HepG2 (cell line): Measurements from ENCODE around the gene ABCC5. TPM values are rescaled to one million over a fixed set of nuclear protein-coding genes. Genes with fewer than 3 reads are reported as not detected.

Experiments
- CBFB ChIP-seq: sonication (generic); formaldehyde crosslinking; IDR thresholded peaks from 2 replicates; pipeline ENCODE4 v1.4.0; 2020; ENCODE audit warnings: missing genetic modification reagents
- DMAP1 ChIP-seq: IDR thresholded peaks from 2 replicates; pipeline ENCODE4 v1.6.1; 2016
- EP300 ChIP-seq, 3 experiments: sonication (generic) in 1 of 3; formaldehyde crosslinking in 1 of 3; IDR thresholded peaks; 2 replicates each; pipeline versions ENCODE4 v1.5.1 to v1.6.1; 2011 to 2020; ENCODE audit warnings: low read depth in 2 of 3, low read length in 2 of 3, borderline replicate concordance in 1 of 3, improper control_type of control experiment in 1 of 3, mild to moderate bottlenecking in 1 of 3, missing genetic modification reagents in 1 of 3, moderate library complexity in 1 of 3
- GATAD1 ChIP-seq: IDR thresholded peaks from 2 replicates; pipeline ENCODE4 v1.6.1; 2016; ENCODE audit warnings: missing genetic modification reagents, missing compliant biosample characterization
- HNF4G ChIP-seq, 2 experiments: sonication (generic) in 1 of 2; formaldehyde crosslinking in 1 of 2; IDR thresholded peaks; 2 replicates each; pipeline versions ENCODE4 v1.4.0 to v1.6.1; 2011 to 2020; ENCODE audit warnings: borderline replicate concordance in 2 of 2, low read depth in 2 of 2, mild to moderate bottlenecking in 2 of 2, low read length in 1 of 2, missing genetic modification reagents in 1 of 2, moderate library complexity in 1 of 2
- KLF6 ChIP-seq: IDR thresholded peaks from 2 replicates; pipeline ENCODE4 v1.8.0; 2016; ENCODE audit warnings: missing biosample characterization, missing genetic modification reagents
- KMT2B ChIP-seq: IDR thresholded peaks from 2 replicates; pipeline ENCODE4 v1.6.1; 2016; ENCODE audit warnings: missing genetic modification reagents, missing compliant biosample characterization
- LCORL ChIP-seq, 2 experiments: fragments of 450-650 bp in 1 of 2; sonication (generic) in 1 of 2; formaldehyde crosslinking in 1 of 2; IDR thresholded peaks; 2 replicates each; pipeline versions ENCODE4 v1.5.0 to v1.6.1; 2017 to 2020; ENCODE audit warnings: antibody characterized with exemption in 1 of 2, missing genetic modification reagents in 1 of 2
- SAP130 ChIP-seq: IDR thresholded peaks from 2 replicates; pipeline ENCODE4 v1.6.1; 2016; ENCODE audit warnings: low read depth
- ZNF354B ChIP-seq: sonication (generic); formaldehyde crosslinking; IDR thresholded peaks from 2 replicates; pipeline ENCODE4 v1.8.0; 2022; ENCODE audit warnings: mild to moderate bottlenecking, missing genetic modification reagents
- ZNF556 ChIP-seq: sonication (generic); formaldehyde crosslinking; IDR thresholded peaks from 2 replicates; pipeline ENCODE4 v1.4.0; 2020; ENCODE audit warnings: mild to moderate bottlenecking, missing genetic modification reagents, borderline replicate concordance
- polyA plus RNA-seq, 8 experiments: library from polyadenylated mRNA; depleted of rRNA in 3 of 8; stranded (reverse) in 7 of 8; unstranded in 1 of 8; fragments of >200 nt; fragmentation: Illumina TruSeq in 4 of 8; extraction: Trizol in 4 of 8; gene quantifications; 2 replicates each; pipeline versions ENCODE4 v1.2.1 to v1.2.3, GENCODE V29; 2011 to 2016; ENCODE audit warnings: low read depth in 4 of 8, missing spikeins in 1 of 8, mixed read lengths in 1 of 8; ENCODE audit not compliant: insufficient read depth in 1 of 8
- total RNA-seq, 5 experiments: library from RNA; depleted of rRNA; stranded (reverse); fragments of >200 nt; fragmentation: Illumina TruSeq; extraction: Trizol; gene quantifications; 2 replicates each; pipeline ENCODE4 v1.2.3, GENCODE V29; 2016; ENCODE audit warnings: low read depth in 1 of 5
- TF ChIP-seq, protein P1 (sequence below): sonication (generic); IDR thresholded peaks from 2 replicates; pipeline ENCODE4 v1.6.1; 2016; ENCODE audit warnings: low read depth, borderline replicate concordance
- TF ChIP-seq, protein P2 (sequence below), 2 experiments: IDR thresholded peaks; 2 replicates each; pipeline ENCODE4 v1.6.1; 2011 to 2012; ENCODE audit warnings: low read length in 2 of 2, borderline replicate concordance in 1 of 2, low read depth in 1 of 2, mild to moderate bottlenecking in 1 of 2, moderate library complexity in 1 of 2
- TF ChIP-seq, protein P3 (sequence below): IDR thresholded peaks from 2 replicates; pipeline ENCODE4 v1.6.1; 2016; ENCODE audit warnings: low read depth, borderline replicate concordance
- TF ChIP-seq, protein P4 (sequence below): sonication (generic); formaldehyde crosslinking; IDR thresholded peaks from 2 replicates; pipeline ENCODE4 v1.8.1; 2022; ENCODE audit warnings: mild to moderate bottlenecking, missing genetic modification reagents
- TF ChIP-seq, protein P5 (sequence below): sonication (generic); formaldehyde crosslinking; conservative IDR thresholded peaks from 2 replicates; pipeline ENCODE4 v1.4.0; 2020; ENCODE audit warnings: mild to moderate bottlenecking, missing genetic modification reagents, moderate library complexity

The ABCC5 gene
- total and polyA plus RNA-seq, 2 of the 13 experiments (the other 11 are each of a cell fraction or from before 2014, with no cell fraction given), result 12.5 to 12.7 TPM

DNA sequence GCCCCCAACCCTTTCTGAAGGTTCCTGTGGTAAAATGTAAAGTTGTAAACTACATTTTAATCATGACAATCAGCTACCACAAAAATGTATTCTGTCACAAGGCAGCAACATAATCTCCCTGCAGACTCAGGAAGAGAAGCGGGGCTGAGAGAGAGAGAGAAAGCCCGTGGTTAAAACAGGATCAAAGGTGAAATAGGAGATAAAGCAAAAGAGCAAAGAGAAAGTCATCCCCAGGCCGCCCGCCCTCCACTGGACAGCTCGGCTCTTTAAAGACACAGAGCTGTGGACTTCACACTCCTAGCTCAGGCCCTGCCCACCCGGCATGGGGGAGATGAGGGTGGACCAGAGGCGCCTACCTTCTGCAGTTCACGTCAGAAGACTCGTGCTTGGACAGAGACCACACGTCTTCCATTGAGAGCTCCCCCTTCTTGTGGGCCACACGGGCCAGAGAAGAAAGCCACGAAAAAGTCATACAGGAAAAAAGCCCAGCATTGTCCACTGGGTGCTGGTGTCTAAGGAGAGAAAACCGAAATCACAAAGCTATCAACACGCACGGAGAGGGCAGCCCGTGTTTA lies 29.4 kb downstream of the ABCC5 start (continued):
- TF ChIP-seq ZNF556 (CRISPR knock-in tag), result peak; percentile 74; the same call in 1 of the 2 replicates
- TF ChIP-seq, protein P1, sequence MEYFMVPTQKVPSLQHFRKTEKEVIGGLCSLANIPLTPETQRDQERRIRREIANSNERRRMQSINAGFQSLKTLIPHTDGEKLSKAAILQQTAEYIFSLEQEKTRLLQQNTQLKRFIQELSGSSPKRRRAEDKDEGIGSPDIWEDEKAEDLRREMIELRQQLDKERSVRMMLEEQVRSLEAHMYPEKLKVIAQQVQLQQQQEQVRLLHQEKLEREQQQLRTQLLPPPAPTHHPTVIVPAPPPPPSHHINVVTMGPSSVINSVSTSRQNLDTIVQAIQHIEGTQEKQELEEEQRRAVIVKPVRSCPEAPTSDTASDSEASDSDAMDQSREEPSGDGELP, result peak; percentile 28; the same call in 1 of the 2 replicates
- TF ChIP-seq EP300 (IDR thresholded peaks at IDR 0.05; ENCODE audit: low read depth in 2 of 2, low read length in 2 of 2), result peak in 1 of 2 experiments; percentile 70; a peak in 1 of 4 replicates
- no peak for TF ChIP-seq EP300 (CRISPR knock-in tag; IDR thresholded peaks at IDR 0.05; ENCODE audit: borderline replicate concordance)
- no peak for TF ChIP-seq ZNF354B (CRISPR knock-in tag)
- TF ChIP-seq HNF4G (IDR thresholded peaks at IDR 0.05; ENCODE audit: borderline replicate concordance, low read depth, low read length), result peak; percentile 93
- peak; percentile 70; the same call in 1 of the 2 replicates for TF ChIP-seq HNF4G (CRISPR knock-in tag; IDR thresholded peaks at IDR 0.05; ENCODE audit: borderline replicate concordance, low read depth)
- TF ChIP-seq, protein P2, sequence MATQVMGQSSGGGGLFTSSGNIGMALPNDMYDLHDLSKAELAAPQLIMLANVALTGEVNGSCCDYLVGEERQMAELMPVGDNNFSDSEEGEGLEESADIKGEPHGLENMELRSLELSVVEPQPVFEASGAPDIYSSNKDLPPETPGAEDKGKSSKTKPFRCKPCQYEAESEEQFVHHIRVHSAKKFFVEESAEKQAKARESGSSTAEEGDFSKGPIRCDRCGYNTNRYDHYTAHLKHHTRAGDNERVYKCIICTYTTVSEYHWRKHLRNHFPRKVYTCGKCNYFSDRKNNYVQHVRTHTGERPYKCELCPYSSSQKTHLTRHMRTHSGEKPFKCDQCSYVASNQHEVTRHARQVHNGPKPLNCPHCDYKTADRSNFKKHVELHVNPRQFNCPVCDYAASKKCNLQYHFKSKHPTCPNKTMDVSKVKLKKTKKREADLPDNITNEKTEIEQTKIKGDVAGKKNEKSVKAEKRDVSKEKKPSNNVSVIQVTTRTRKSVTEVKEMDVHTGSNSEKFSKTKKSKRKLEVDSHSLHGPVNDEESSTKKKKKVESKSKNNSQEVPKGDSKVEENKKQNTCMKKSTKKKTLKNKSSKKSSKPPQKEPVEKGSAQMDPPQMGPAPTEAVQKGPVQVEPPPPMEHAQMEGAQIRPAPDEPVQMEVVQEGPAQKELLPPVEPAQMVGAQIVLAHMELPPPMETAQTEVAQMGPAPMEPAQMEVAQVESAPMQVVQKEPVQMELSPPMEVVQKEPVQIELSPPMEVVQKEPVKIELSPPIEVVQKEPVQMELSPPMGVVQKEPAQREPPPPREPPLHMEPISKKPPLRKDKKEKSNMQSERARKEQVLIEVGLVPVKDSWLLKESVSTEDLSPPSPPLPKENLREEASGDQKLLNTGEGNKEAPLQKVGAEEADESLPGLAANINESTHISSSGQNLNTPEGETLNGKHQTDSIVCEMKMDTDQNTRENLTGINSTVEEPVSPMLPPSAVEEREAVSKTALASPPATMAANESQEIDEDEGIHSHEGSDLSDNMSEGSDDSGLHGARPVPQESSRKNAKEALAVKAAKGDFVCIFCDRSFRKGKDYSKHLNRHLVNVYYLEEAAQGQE (IDR thresholded peaks at IDR 0.05; ENCODE audit: borderline replicate concordance in 1 of 2, low read depth in 1 of 2, low read length in 2 of 2), result no peak
- TF ChIP-seq, protein P3, sequence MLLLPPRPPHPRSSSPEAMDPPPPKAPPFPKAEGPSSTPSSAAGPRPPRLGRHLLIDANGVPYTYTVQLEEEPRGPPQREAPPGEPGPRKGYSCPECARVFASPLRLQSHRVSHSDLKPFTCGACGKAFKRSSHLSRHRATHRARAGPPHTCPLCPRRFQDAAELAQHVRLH (CRISPR knock-in tag), result 0 out of 2 replicates have a peak, but pooled peaks have one; percentile 47
- TF ChIP-seq, protein P4, sequence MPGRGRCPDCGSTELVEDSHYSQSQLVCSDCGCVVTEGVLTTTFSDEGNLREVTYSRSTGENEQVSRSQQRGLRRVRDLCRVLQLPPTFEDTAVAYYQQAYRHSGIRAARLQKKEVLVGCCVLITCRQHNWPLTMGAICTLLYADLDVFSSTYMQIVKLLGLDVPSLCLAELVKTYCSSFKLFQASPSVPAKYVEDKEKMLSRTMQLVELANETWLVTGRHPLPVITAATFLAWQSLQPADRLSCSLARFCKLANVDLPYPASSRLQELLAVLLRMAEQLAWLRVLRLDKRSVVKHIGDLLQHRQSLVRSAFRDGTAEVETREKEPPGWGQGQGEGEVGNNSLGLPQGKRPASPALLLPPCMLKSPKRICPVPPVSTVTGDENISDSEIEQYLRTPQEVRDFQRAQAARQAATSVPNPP (CRISPR knock-in tag), result 0 out of 2 replicates have a peak, but pooled peaks have one; percentile 40
- peak; percentile 44; the same call in 1 of the 2 replicates for TF ChIP-seq KMT2B (CRISPR knock-in tag)
- TF ChIP-seq SAP130, result peak; percentile 83
- no peak for TF ChIP-seq DMAP1 (CRISPR knock-in tag)
- no peak for TF ChIP-seq LCORL (IDR thresholded peaks at IDR 0.05)
- TF ChIP-seq LCORL (CRISPR knock-in tag; IDR thresholded peaks at IDR 0.05), result peak; percentile 45; the same call in 1 of the 2 replicates
- TF ChIP-seq, protein P5, sequence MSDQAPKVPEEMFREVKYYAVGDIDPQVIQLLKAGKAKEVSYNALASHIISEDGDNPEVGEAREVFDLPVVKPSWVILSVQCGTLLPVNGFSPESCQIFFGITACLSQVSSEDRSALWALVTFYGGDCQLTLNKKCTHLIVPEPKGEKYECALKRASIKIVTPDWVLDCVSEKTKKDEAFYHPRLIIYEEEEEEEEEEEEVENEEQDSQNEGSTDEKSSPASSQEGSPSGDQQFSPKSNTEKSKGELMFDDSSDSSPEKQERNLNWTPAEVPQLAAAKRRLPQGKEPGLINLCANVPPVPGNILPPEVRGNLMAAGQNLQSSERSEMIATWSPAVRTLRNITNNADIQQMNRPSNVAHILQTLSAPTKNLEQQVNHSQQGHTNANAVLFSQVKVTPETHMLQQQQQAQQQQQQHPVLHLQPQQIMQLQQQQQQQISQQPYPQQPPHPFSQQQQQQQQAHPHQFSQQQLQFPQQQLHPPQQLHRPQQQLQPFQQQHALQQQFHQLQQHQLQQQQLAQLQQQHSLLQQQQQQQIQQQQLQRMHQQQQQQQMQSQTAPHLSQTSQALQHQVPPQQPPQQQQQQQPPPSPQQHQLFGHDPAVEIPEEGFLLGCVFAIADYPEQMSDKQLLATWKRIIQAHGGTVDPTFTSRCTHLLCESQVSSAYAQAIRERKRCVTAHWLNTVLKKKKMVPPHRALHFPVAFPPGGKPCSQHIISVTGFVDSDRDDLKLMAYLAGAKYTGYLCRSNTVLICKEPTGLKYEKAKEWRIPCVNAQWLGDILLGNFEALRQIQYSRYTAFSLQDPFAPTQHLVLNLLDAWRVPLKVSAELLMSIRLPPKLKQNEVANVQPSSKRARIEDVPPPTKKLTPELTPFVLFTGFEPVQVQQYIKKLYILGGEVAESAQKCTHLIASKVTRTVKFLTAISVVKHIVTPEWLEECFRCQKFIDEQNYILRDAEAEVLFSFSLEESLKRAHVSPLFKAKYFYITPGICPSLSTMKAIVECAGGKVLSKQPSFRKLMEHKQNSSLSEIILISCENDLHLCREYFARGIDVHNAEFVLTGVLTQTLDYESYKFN (CRISPR knock-in tag), result peak; percentile 95
- TF ChIP-seq CBFB (CRISPR knock-in tag), result 0 out of 2 replicates have a peak, but pooled peaks have one; percentile 64
- peak; percentile 60 for TF ChIP-seq GATAD1 (CRISPR knock-in tag)
- TF ChIP-seq KLF6, result no peak
